ENCODE data around the gene GNPTG. TPM values are rescaled to one million over a fixed set of nuclear protein-coding genes. Genes with fewer than 3 reads are reported as not detected.

The GNPTG gene
- total and polyA plus RNA-seq, 2 of the 8 experiments (the other 6 are each of a cell fraction or from before 2014, with no cell fraction given) = 26.2 to 51.2 TPM

DNA sequence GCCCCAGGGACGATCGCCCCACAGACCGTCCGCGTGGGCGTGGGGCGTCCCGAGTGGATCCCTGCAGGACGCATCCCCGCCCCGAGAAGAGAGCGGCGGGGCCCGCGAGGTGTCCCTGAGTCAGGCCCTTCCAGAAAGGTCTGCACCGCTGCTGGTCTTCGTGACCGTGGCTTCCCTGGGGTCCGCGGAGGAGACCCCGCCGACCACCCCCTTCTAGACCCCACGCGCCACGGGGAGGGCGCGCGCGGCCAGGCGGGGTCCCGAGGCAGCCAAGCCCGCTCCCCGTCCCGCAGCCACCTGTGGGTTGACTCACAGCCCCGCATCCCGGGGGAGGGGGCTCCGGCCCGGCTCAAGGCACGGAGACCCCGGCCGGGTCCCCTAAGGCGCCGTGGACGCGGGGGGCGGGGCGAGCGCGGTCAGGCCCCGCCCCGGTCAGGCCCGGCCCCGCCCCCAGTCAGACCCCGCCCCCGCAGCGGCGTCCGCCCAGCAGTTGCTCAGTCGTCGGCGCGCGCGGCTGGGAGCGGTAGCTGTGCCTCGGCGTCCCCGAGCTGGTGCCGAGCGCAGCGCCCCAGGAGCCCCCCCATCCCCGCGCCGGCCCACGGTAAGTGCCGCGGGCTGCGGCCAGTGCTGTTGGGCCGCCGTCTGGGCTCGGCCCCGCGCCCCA, 18.4 kb upstream of the GNPTG start, which contains the start of gene BAIAP3 (continued):
- TF ChIP-seq, protein P1, sequence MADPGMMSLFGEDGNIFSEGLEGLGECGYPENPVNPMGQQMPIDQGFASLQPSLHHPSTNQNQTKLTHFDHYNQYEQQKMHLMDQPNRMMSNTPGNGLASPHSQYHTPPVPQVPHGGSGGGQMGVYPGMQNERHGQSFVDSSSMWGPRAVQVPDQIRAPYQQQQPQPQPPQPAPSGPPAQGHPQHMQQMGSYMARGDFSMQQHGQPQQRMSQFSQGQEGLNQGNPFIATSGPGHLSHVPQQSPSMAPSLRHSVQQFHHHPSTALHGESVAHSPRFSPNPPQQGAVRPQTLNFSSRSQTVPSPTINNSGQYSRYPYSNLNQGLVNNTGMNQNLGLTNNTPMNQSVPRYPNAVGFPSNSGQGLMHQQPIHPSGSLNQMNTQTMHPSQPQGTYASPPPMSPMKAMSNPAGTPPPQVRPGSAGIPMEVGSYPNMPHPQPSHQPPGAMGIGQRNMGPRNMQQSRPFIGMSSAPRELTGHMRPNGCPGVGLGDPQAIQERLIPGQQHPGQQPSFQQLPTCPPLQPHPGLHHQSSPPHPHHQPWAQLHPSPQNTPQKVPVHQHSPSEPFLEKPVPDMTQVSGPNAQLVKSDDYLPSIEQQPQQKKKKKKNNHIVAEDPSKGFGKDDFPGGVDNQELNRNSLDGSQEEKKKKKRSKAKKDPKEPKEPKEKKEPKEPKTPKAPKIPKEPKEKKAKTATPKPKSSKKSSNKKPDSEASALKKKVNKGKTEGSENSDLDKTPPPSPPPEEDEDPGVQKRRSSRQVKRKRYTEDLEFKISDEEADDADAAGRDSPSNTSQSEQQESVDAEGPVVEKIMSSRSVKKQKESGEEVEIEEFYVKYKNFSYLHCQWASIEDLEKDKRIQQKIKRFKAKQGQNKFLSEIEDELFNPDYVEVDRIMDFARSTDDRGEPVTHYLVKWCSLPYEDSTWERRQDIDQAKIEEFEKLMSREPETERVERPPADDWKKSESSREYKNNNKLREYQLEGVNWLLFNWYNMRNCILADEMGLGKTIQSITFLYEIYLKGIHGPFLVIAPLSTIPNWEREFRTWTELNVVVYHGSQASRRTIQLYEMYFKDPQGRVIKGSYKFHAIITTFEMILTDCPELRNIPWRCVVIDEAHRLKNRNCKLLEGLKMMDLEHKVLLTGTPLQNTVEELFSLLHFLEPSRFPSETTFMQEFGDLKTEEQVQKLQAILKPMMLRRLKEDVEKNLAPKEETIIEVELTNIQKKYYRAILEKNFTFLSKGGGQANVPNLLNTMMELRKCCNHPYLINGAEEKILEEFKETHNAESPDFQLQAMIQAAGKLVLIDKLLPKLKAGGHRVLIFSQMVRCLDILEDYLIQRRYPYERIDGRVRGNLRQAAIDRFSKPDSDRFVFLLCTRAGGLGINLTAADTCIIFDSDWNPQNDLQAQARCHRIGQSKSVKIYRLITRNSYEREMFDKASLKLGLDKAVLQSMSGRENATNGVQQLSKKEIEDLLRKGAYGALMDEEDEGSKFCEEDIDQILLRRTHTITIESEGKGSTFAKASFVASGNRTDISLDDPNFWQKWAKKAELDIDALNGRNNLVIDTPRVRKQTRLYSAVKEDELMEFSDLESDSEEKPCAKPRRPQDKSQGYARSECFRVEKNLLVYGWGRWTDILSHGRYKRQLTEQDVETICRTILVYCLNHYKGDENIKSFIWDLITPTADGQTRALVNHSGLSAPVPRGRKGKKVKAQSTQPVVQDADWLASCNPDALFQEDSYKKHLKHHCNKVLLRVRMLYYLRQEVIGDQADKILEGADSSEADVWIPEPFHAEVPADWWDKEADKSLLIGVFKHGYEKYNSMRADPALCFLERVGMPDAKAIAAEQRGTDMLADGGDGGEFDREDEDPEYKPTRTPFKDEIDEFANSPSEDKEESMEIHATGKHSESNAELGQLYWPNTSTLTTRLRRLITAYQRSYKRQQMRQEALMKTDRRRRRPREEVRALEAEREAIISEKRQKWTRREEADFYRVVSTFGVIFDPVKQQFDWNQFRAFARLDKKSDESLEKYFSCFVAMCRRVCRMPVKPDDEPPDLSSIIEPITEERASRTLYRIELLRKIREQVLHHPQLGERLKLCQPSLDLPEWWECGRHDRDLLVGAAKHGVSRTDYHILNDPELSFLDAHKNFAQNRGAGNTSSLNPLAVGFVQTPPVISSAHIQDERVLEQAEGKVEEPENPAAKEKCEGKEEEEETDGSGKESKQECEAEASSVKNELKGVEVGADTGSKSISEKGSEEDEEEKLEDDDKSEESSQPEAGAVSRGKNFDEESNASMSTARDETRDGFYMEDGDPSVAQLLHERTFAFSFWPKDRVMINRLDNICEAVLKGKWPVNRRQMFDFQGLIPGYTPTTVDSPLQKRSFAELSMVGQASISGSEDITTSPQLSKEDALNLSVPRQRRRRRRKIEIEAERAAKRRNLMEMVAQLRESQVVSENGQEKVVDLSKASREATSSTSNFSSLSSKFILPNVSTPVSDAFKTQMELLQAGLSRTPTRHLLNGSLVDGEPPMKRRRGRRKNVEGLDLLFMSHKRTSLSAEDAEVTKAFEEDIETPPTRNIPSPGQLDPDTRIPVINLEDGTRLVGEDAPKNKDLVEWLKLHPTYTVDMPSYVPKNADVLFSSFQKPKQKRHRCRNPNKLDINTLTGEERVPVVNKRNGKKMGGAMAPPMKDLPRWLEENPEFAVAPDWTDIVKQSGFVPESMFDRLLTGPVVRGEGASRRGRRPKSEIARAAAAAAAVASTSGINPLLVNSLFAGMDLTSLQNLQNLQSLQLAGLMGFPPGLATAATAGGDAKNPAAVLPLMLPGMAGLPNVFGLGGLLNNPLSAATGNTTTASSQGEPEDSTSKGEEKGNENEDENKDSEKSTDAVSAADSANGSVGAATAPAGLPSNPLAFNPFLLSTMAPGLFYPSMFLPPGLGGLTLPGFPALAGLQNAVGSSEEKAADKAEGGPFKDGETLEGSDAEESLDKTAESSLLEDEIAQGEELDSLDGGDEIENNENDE (IDR thresholded peaks at IDR 0.05; ENCODE audit: insufficient replicate concordance, low read length) = no peak
- TF ChIP-seq BRCA1 (IDR thresholded peaks at IDR 0.05; ENCODE audit: low read depth, low read length) (no peak), EZH2 (IDR thresholded peaks at IDR 0.05; ENCODE audit: low read depth, low read length, severe bottlenecking) (no peak), RNF2 (IDR thresholded peaks at IDR 0.05; ENCODE audit: borderline replicate concordance, low read depth, low read length, missing control alignments, poor library complexity, severe bottlenecking) (no peak), ASH2L (IDR thresholded peaks at IDR 0.05; ENCODE audit: low read length) (no peak), JUN (IDR thresholded peaks at IDR 0.05; ENCODE audit: low read depth, low read length) (no peak), RFX5 (IDR thresholded peaks at IDR 0.05; ENCODE audit: borderline replicate concordance, low read depth, low read length) (no peak), ATF3 (IDR thresholded peaks at IDR 0.05; ENCODE audit: insufficient read depth, low read depth, low read length) (no peak), BACH1 (IDR thresholded peaks at IDR 0.05; ENCODE audit: low read length) (peak; percentile 80)
